HT1080 (cell line): ENCODE data around the gene PRR23C. TPM values are rescaled to one million over a fixed set of nuclear protein-coding genes. Genes with fewer than 3 reads are reported as not detected.

Experiments
- DNase-seq: peaks from one replicate; pipeline ENCODE4 v3.0.0-alpha.2; 2015; ENCODE audit warnings: low read depth
- total RNA-seq: library from RNA; depleted of rRNA; stranded (reverse); fragments of >200 nt; shearing (Covaris generic); gene quantifications from 2 replicates; pipeline ENCODE4 v1.2.3, GENCODE V29; 2014; rRNA removed

The PRR23C gene
- total RNA-seq, 1 experiment from 2014 or later, result not detected

DNA sequence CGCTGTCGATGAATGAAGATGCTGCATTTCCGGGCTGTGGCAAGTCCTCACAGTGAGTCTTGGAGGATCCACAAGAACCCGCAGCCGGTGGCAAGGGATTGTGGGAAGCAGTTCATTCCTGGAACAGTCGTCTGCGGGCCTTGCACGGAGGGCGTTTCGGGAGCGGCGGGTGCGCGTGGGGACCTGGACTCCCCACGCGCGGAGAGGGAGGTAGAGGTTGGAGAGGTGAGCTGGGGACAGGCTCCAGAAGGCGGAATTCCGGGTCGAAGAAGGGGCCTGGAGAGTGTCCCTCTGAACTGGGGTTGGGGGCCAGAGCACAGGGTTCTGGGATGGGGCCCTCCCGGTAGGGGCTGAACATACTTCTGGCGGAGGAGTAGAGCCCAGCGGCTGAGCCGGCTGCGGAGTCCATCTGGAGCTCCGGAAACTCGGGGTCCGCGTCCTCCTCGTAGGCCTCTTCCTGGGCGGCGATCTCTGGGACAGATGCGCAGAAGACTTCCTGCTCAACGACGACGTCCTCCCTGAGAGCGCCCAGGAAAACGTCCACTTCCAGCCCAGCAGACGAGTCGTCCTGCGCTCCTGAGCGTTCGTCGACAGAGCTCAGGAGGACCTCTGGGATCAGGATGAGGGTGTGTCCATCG lies 39.2 kb downstream of the PRR23C start:
- no peak for DNase-seq

DNA sequence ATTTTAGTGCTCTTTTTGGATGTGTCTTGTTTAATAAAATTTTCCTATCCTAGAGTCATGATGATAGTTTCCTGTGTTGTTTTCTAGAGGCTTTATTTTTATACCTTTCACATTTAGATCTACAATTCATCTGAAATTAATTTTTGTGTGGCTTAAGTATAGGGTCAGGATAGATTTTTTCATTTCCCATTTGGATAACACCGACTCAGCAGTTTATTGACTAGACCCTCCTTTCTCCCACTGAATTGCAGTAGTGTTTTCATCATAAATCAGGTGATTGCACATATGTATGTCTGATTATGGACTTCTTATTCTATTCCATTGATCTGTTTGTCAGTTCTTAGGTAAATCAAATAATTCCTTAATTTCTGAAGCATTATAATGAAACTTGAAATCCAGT lies 49.0 kb downstream of the PRR23C start:
- no peak for DNase-seq

Other genes starting within 250 kb of the PRR23C start
- 12.1 and 18.7 TPM in 2 replicates for gene PIK3CB, start 210.0 kb downstream of the PRR23C start, total RNA-seq
- not detected in 2 replicates for gene FOXL2, start 97.8 kb downstream of the PRR23C start, total RNA-seq
- gene FOXL2NB, start 97.7 kb downstream of the PRR23C start, total RNA-seq, result not detected in 2 replicates
- not detected in 2 replicates for gene PRR23A, start 38.6 kb downstream of the PRR23C start, total RNA-seq
- gene PRR23B, start 24.0 kb downstream of the PRR23C start, total RNA-seq, result not detected in 2 replicates